Stomach (tissue), 9 donors: ENCODE data around the gene NOP9. TPM values are rescaled to one million over a fixed set of nuclear protein-coding genes. Genes with fewer than 3 reads are reported as not detected.
A peak's percentile ranks its signal among the peaks of the same experiment; 100 is the strongest.

Experiments
- DNase-seq, 2 donors: peaks; one replicate each; pipeline versions ENCODE4 v3.0.0 to v3.0.0-alpha.2; 2013 to 2019
- H3K27ac ChIP-seq, 5 donors: fragments of 200-600 bp in 4 of 5; sonication (generic) in 4 of 5; one replicate each; pipeline ENCODE4 v1.5.1; 2013 to 2019; ENCODE audit warnings: mild to moderate bottlenecking in 1 of 5, moderate library complexity in 1 of 5
- H3K27me3 ChIP-seq, 3 donors: fragments of 200-600 bp; sonication (generic); one replicate each; pipeline ENCODE4 v1.5.1; 2017 to 2019; ENCODE audit warnings: mixed run types in 1 of 3
- H3K36me3 ChIP-seq, 4 donors: fragments of 200-600 bp; sonication (generic); 1 replicate in 3 of 4; 2 replicates in 1 of 4; pipeline ENCODE4 v1.5.1; 2016 to 2019
- H3K4me1 ChIP-seq, 4 donors: fragments of 200-600 bp; sonication (generic); one replicate each; pipeline ENCODE4 v1.5.1; 2016 to 2019
- H3K4me3 ChIP-seq, 4 donors: fragments of 200-600 bp; sonication (generic) in 3 of 4; one replicate each; pipeline ENCODE4 v1.5.1; 2016 to 2019; ENCODE audit warnings: mild to moderate bottlenecking in 1 of 4
- H3K9me3 ChIP-seq, 4 donors: fragments of 200-600 bp; sonication (generic); one replicate each; pipeline ENCODE4 v1.5.1; 2016 to 2019
- CTCF ChIP-seq, 7 experiments: fragments of 450-650 bp in 4 of 7; fragments of 200-600 bp in 3 of 7; sonication (generic) in 3 of 7; IDR thresholded peaks; one replicate each; pipeline ENCODE4 v1.5.1; 2016 to 2019; ENCODE audit warnings: antibody characterized with exemption in 7 of 7, control low read depth in 2 of 7, mild to moderate bottlenecking in 1 of 7
- EP300 ChIP-seq: sonication (generic); formaldehyde crosslinking; IDR thresholded peaks from one replicate; pipeline ENCODE4 v1.6.1; 2017; ENCODE audit warnings: antibody characterized with exemption
- POLR2A ChIP-seq, 4 donors: fragments of 450-650 bp; IDR thresholded peaks; one replicate each; pipeline ENCODE4 v1.6.1; 2016; ENCODE audit warnings: antibody characterized with exemption in 4 of 4, control low read depth in 2 of 4, mild to moderate bottlenecking in 1 of 4, moderate library complexity in 1 of 4
- POLR2AphosphoS5 ChIP-seq, 3 donors: sonication (generic); formaldehyde crosslinking; IDR thresholded peaks; one replicate each; pipeline ENCODE4 v1.6.1; 2016; ENCODE audit warnings: antibody characterized with exemption in 3 of 3
- WGBS, 5 donors: extraction: QIAGEN DNeasy Blood & Tissue Kit in 3 of 5; methylation state at CpG; one replicate each; pipeline versions ENCODE4 v1.1.5 to v1.1.7; 2013 to 2018; 5-methylcytosine and 5-hydroxymethylcytosine counted together
- intact Hi-C: fragments of 100-400 bp; cut with DNase I; formaldehyde crosslinking; loops from one replicate; pipeline ENCODE4 v1.15.1; 2023; ENCODE audit warnings: low total_unique reads
- polyA plus RNA-seq, 3 donors: library from polyadenylated mRNA; stranded (reverse); fragments of 200-250 nt; gene quantifications; one replicate each; pipeline ENCODE4 v1.2.3, GENCODE V29; 2013
- total RNA-seq, 5 donors: library from RNA; depleted of rRNA; stranded (reverse); fragments of >200 nt; gene quantifications; one replicate each; pipeline versions ENCODE4 v1.1.0 to v1.2.3, GENCODE V29; 2014 to 2016
- donor health status: healthy with polysubstance abuse.
- donor health status: Bipolar disorder and iron deficiency.
- donor health status: healthy.

The NOP9 gene
- total and polyA plus RNA-seq, 8 donors = 5.4 to 25.7 (median 11.5) TPM

DNA sequence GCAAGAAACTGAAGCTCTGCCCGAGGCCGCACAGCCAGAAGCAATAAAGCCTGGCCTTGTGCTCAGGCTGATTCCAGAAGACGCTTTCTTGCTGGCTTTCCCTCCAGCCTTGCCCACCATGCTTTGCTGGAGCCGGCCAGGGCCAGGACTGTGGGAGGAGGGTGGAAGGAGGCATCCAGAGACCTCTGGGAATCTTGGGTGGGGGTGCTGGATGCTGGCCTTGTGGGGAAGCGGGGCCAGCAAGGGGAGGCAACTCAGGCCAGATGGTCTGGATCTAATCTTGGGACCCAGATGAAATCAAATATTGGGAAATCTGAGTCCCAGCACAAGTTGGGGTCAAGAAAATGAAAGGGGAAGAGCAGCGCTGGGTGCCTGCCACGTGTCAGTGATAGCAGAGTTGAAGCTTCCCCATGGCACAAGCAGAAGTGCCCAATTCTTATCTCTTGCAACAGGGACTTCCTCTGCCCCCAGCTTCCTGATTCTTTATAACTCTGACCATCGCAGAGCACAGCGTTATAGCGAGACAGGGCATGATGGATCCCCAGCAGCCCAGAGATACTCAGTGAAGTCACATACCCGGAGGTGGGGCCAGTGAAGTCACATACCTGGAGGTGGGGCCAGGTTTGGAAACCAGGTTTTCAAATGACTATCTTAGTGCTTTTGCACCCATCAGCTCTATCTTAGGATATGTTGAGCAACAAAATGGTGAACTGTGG, 21.9 kb upstream of the NOP9 start:
- intact Hi-C loops = no loop called here
- Histone ChIP-seq H3K4me3 (no peak overlapping the region), H3K4me1 (peaks cover 9 to 73% (median 16%) of the 10 kb centered on the region in 4 donors), H3K27me3 (no peaks in the 10 kb centered on the region), H3K36me3 (no peaks in the 10 kb centered on the region), H3K9me3 (no peaks in the 10 kb centered on the region), H3K27ac (peak overlapping the region in 4 of 5 donors; percentile 1 to 69 (median 44))
- WGBS, 5 donors = 73 to 86% (median 84%) methylated on average over 11 of the region's 11 CpGs
- DNase-seq = no peak
- TF ChIP-seq CTCF (IDR thresholded peaks at IDR 0.05) (no peak), POLR2AphosphoS5 (IDR thresholded peaks at IDR 0.05) (no peak), EP300 (no peak)

GRCh38 chr14:24278424-24278823, 21.2 kb upstream of the NOP9 start:
- no peak for DNase-seq
- intact Hi-C loops = no loop called here
- H3K27me3 ChIP-seq = no peaks in the 10 kb centered on the region
- H3K27ac ChIP-seq = no peak overlapping the region
- H3K36me3 ChIP-seq = no peaks in the 10 kb centered on the region
- H3K4me3 ChIP-seq = no peak overlapping the region
- no peaks in the 10 kb centered on the region for H3K9me3 ChIP-seq
- no peak for TF ChIP-seq POLR2AphosphoS5 (IDR thresholded peaks at IDR 0.05)
- TF ChIP-seq EP300 = no peak
- TF ChIP-seq POLR2A (IDR thresholded peaks at IDR 0.05) = no peak
- TF ChIP-seq CTCF (IDR thresholded peaks at IDR 0.05) = no peak
- peaks cover 4 to 67% (median 13%) of the 10 kb centered on the region in 4 donors for H3K4me1 ChIP-seq
- WGBS, 5 donors = 89 to 95% (median 95%) methylated on average over 5 of the region's 5 CpGs

DNA sequence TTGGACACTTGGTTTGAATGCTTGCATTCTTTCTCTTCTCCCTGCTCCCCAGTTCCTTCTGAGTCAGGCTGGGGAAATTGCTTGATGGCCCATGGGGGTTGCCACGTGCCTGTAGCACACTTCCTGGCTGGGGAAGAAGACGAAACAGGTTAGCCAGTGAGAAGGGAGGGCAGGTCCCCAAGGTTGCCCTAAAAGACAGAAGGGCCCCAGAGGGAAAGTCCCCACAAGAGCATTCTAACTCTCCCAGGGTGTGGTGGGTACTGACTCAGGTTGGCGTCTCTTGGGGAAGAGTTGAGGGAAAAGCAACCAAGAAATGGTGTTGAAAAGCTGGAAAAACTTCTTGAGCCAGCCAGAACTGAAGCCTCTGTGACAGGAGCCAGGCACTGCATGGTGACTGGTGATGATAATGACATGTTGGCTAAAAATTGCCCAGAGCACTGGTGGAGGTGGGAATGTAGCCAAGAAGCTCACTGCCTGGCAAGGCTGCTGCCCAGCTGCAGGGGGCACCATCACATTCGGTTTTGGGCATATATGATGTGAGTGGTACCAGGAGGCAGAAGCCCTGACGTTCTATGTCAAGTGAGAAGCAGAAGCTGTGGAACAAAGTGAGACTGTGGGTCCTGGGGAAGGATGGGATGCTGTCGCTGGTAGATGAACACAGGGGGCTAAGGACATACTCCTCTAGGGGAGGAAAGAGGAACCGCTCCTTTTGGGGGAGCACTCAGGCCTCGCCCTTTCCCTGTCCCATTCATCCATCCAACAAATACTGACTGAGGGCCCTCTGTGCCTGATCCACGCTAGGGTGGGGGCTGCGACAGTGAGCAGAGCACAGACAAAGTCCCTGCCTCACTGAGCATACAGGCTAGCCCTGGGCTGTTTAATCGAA, 20.1 kb upstream of the NOP9 start:
- intact Hi-C loops = no loop called here
- no peak for DNase-seq
- Histone ChIP-seq H3K27me3 (no peaks in the 10 kb centered on the region), H3K9me3 (no peaks in the 10 kb centered on the region), H3K36me3 (no peaks in the 10 kb centered on the region), H3K4me1 (peaks cover 0 to 56% (median 4%) of the 10 kb centered on the region in 4 donors), H3K27ac (no peak overlapping the region), H3K4me3 (no peak overlapping the region)
- WGBS, 5 donors = 67 to 77% (median 71%) methylated on average over 11 of the region's 11 CpGs
- TF ChIP-seq POLR2AphosphoS5 (IDR thresholded peaks at IDR 0.05) (no peak), EP300 (no peak), CTCF (IDR thresholded peaks at IDR 0.05) (no peak), POLR2A (IDR thresholded peaks at IDR 0.05) (no peak)

GRCh38 chr14:24280797-24281460, 18.7 kb upstream of the NOP9 start:
- no peak for DNase-seq
- 81 to 88% (median 86%) methylated on average over 4 to 6 of the region's 6 CpGs for WGBS, 5 donors
- no peaks in the 10 kb centered on the region for H3K27me3 ChIP-seq
- no peak overlapping the region for H3K4me3 ChIP-seq
- H3K9me3 ChIP-seq = no peaks in the 10 kb centered on the region
- intact Hi-C loops = no loop called here
- peaks cover 0 to 42% (median 3%) of the 10 kb centered on the region in 4 donors for H3K4me1 ChIP-seq
- TF ChIP-seq POLR2A (IDR thresholded peaks at IDR 0.05) (no peak), EP300 (no peak), CTCF (IDR thresholded peaks at IDR 0.05) (no peak), POLR2AphosphoS5 (IDR thresholded peaks at IDR 0.05) (no peak)
- no peaks in the 10 kb centered on the region for H3K36me3 ChIP-seq
- H3K27ac ChIP-seq = no peak overlapping the region
